Measurements from ENCODE around the gene GPD1. TPM values are rescaled to one million over a fixed set of nuclear protein-coding genes. Genes with fewer than 3 reads are reported as not detected.

Gene GPD1
- total and polyA plus RNA-seq, 9 of the 15 experiments (the other 6 are each of a cell fraction or from before 2014, with no cell fraction given), result 0.13 to 1.00 (median 0.55) TPM

GRCh38 chr12:50160643-50161042 is 56.8 kb downstream of the GPD1 start:
- peaks cover 0 to 2% of the 10 kb centered on the region in 2 experiments; a peak in 2 of 5 replicates for H3K4me1 ChIP-seq (replicated peaks in 1 of 2; ENCODE audit: control insufficient read depth in 2 of 2, insufficient read depth in 2 of 2, low read length in 2 of 2)
- no peak overlapping the region for H3K9ac ChIP-seq (ENCODE audit: insufficient read depth in 1 of 2, low read depth in 2 of 2, low read length in 2 of 2)
- H3K4me2 ChIP-seq (ENCODE audit: insufficient read depth, low read length), result no peak overlapping the region
- peaks cover 20% of the 10 kb centered on the region for H3K79me2 ChIP-seq (ENCODE audit: control insufficient read depth, insufficient read depth, low read length)
- no peak overlapping the region for H3K4me3 ChIP-seq
- no peaks in the 10 kb centered on the region for H4K20me1 ChIP-seq (replicated peaks; ENCODE audit: control insufficient read depth, insufficient read depth, low read length)
- TF ChIP-seq ZNF124 (CRISPR knock-in tag; IDR thresholded peaks at IDR 0.05), result no peak
- no peak for TF ChIP-seq ZNF444 (CRISPR knock-in tag; IDR thresholded peaks at IDR 0.05)
- TF ChIP-seq ZFP36 (IDR thresholded peaks at IDR 0.05; ENCODE audit: low read depth, low read length, partially characterized antibody), result no peak
- no peak for TF ChIP-seq ZNF57 (CRISPR knock-in tag; IDR thresholded peaks at IDR 0.05)
- TF ChIP-seq TCFL5 (CRISPR knock-in tag; conservative IDR thresholded peaks at IDR 0.05), result no peak
- TF ChIP-seq NELFE (IDR thresholded peaks at IDR 0.05; ENCODE audit: insufficient read depth, insufficient read length), result no peak
- TF ChIP-seq ZNF408 (CRISPR knock-in tag; IDR thresholded peaks at IDR 0.05; ENCODE audit: low read depth), result no peak
- TF ChIP-seq SMC3 (conservative IDR thresholded peaks at IDR 0.05; ENCODE audit: insufficient read depth, low read depth, low read length), result no peak
- no peak for TF ChIP-seq SMAD2 (IDR thresholded peaks at IDR 0.05; ENCODE audit: low read depth, low read length)
- no peak for TF ChIP-seq POLR2AphosphoS5 (IDR thresholded peaks at IDR 0.05; ENCODE audit: control insufficient read depth, insufficient read depth, low read depth, low read length)
- TF ChIP-seq RCOR1 (IDR thresholded peaks at IDR 0.05; ENCODE audit: borderline replicate concordance in 1 of 2, low read depth in 2 of 2, low read length in 2 of 2), result no peak
- TF ChIP-seq GABPA (tag; conservative IDR thresholded peaks at IDR 0.05; ENCODE audit: low read depth), result no peak
- TF ChIP-seq ZNF175 (CRISPR knock-in tag; IDR thresholded peaks at IDR 0.05; ENCODE audit: low read depth), result no peak
- TF ChIP-seq ZNF280A (IDR thresholded peaks at IDR 0.05; ENCODE audit: low read depth, partially characterized antibody), result no peak
- no peak for TF ChIP-seq SETDB1 (IDR thresholded peaks at IDR 0.05; ENCODE audit: low read length)
- no peak for TF ChIP-seq XRCC4 (IDR thresholded peaks at IDR 0.05; ENCODE audit: extremely low read depth, insufficient read depth, insufficient read length)
- no peak for TF ChIP-seq ZNF79 (CRISPR knock-in tag; IDR thresholded peaks at IDR 0.05; ENCODE audit: low read depth)
- no peak for TF ChIP-seq ESRRB (CRISPR knock-in tag; IDR thresholded peaks at IDR 0.05; ENCODE audit: borderline replicate concordance)
- TF ChIP-seq DMBX1 (CRISPR knock-in tag; IDR thresholded peaks at IDR 0.05; ENCODE audit: borderline replicate concordance), result no peak
- H3K27me3 ChIP-seq (ENCODE audit: control insufficient read depth in 2 of 2, insufficient read depth in 2 of 2, low read length in 2 of 2), result no peaks in the 10 kb centered on the region
- no peak overlapping the region for H3K27ac ChIP-seq (ENCODE audit: extremely low read depth, low read depth, low read length)
- in situ Hi-C loops (cut with MboI) (no loop called here), intact Hi-C loops (cut with micrococcal nuclease) (no loop called here)
- H3K36me3 ChIP-seq (ENCODE audit: control insufficient read depth, insufficient read depth, low read length), result peaks cover 4% of the 10 kb centered on the region; the same call in 1 of the 3 replicates
- ChIA-PET POLR2A (interaction anchor here (1.3 kb wide), 1 partner anchor 18 kb away, joined by 3 read pairs; no protein-coding TSS in a partner anchor), CTCF (ENCODE audit: low intra/inter-chr PET ratio) (no interaction called here)
- no peaks in the 10 kb centered on the region for H3K9me3 ChIP-seq (replicated peaks; ENCODE audit: control insufficient read depth, insufficient read depth, low read depth, low read length)
- no peaks in the 10 kb centered on the region for H3K9me1 ChIP-seq (ENCODE audit: control insufficient read depth, insufficient read depth, low read length)
- DNase-seq (ENCODE audit: extremely low read depth in 1 of 4, low spot score in 3 of 4) (no peak), ATAC-seq (no peak), FAIRE-seq (no peak)
- no peak overlapping the region for H2AFZ ChIP-seq (ENCODE audit: low read depth, low read length)
- no TSS peak for BruUV-seq (replicated peaks)
